Measurements from ENCODE around the gene EFNA2. TPM values are rescaled to one million over a fixed set of nuclear protein-coding genes. Genes with fewer than 3 reads are reported as not detected.

The EFNA2 gene
- polyA plus RNA-seq, 3 donors: not detected

GRCh38 chr19:1275976-1276627, 9.6 kb upstream of the EFNA2 start:
- H3K4me2 ChIP-seq (replicated peaks; ENCODE audit: extremely low read depth, low read length, poor library complexity, severe bottlenecking): peak overlapping the region; percentile 92
- peaks cover 51 to 59% of the 10 kb centered on the region in 2 donors for H3K4me1 ChIP-seq (ENCODE audit: control insufficient read depth in 1 of 2, insufficient read depth in 2 of 2, low read length in 2 of 2)
- 2% methylated on average over 37 of the region's 43 CpGs for WGBS (ENCODE audit: insufficient coverage)
- Mint-ChIP-seq H3K36me3 (peaks cover 46 to 71% of the 10 kb centered on the region in 2 donors), H3K4me1 (peaks cover 48% of the 10 kb centered on the region), H3K27ac (peak overlapping the region; percentile 81 to 93 (median 90)), H3K27me3 (ENCODE audit: low read depth in 3 of 3) (no peaks in the 10 kb centered on the region), H3K9me3 (peaks cover 0 to 2% (median 0%) of the 10 kb centered on the region in 7 donors), H3K4me3 (peak overlapping the region; percentile 65 to 71)
- H3K4me3 ChIP-seq (replicated peaks in 1 of 3; ENCODE audit: low read depth in 2 of 3, low read length in 3 of 3): peak overlapping the region; percentile 59 to 81 (median 71)
- peaks cover 63% of the 10 kb centered on the region for H4K20me1 ChIP-seq (ENCODE audit: insufficient read depth, low read length)
- peak overlapping the region; percentile 90 for H3K9ac ChIP-seq (ENCODE audit: insufficient read depth, low read length, poor library complexity, severe bottlenecking)
- peaks cover 51% of the 10 kb centered on the region for H3K79me2 ChIP-seq (ENCODE audit: insufficient read depth, low read length)
- peaks cover 48 to 52% of the 10 kb centered on the region in 2 donors for H3K36me3 ChIP-seq (replicated peaks in 1 of 2; ENCODE audit: control insufficient read depth in 1 of 2, insufficient read depth in 2 of 2, low read length in 2 of 2)
- H3K27ac ChIP-seq (ENCODE audit: low read depth in 1 of 2, low read length in 2 of 2): peak overlapping the region; percentile 85 to 89
- no peaks in the 10 kb centered on the region for H3K9me3 ChIP-seq (replicated peaks in 1 of 2; ENCODE audit: control insufficient read depth in 1 of 2, insufficient read depth in 1 of 2, low read length in 2 of 2)
- no peak for DNase-seq
- TF ChIP-seq, protein P1, sequence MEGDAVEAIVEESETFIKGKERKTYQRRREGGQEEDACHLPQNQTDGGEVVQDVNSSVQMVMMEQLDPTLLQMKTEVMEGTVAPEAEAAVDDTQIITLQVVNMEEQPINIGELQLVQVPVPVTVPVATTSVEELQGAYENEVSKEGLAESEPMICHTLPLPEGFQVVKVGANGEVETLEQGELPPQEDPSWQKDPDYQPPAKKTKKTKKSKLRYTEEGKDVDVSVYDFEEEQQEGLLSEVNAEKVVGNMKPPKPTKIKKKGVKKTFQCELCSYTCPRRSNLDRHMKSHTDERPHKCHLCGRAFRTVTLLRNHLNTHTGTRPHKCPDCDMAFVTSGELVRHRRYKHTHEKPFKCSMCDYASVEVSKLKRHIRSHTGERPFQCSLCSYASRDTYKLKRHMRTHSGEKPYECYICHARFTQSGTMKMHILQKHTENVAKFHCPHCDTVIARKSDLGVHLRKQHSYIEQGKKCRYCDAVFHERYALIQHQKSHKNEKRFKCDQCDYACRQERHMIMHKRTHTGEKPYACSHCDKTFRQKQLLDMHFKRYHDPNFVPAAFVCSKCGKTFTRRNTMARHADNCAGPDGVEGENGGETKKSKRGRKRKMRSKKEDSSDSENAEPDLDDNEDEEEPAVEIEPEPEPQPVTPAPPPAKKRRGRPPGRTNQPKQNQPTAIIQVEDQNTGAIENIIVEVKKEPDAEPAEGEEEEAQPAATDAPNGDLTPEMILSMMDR (IDR thresholded peaks at IDR 0.05): no peak
- intact Hi-C loops (cut with micrococcal nuclease): loop anchor here (5.0 kb wide), 2 partner anchors 81 to 106 kb away; partner anchors contain the start of gene NDUFS7 (in 2 of the 2)
- no peaks in the 10 kb centered on the region for H3K27me3 ChIP-seq (ENCODE audit: control insufficient read depth in 2 of 2, insufficient read depth in 2 of 2, low read length in 2 of 2)
- peak overlapping the region; percentile 77 for H2AFZ ChIP-seq (ENCODE audit: insufficient read depth, low read depth, low read length, poor library complexity, severe bottlenecking)

DNA sequence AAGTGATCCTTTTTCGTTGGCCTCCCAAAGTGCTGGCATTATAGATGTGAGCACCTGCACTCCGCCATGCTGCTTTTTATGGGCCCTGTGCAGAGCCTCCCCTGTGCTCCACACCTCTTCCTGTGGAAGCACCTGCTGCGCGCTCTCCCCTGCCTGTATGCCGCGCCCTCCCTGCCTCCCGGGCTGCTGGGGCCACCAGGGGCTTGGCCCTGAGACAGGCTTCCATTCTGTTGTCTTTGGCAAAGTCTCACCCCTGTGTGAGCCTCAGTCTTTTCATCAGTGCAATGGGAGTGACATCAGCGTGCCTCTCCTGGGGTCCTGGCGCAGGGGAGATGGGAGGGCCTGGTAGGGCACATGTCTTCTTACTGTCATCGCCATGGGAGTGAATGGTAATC, 9.0 kb upstream of the EFNA2 start:
- Histone ChIP-seq H3K4me3 (replicated peaks in 1 of 3; ENCODE audit: low read depth in 2 of 3, low read length in 3 of 3) (peak overlapping the region in 2 of 3 experiments; percentile 71 to 81), H3K36me3 (replicated peaks in 1 of 2; ENCODE audit: control insufficient read depth in 1 of 2, insufficient read depth in 2 of 2, low read length in 2 of 2) (peaks cover 43 to 47% of the 10 kb centered on the region in 2 donors), H3K27me3 (ENCODE audit: control insufficient read depth in 2 of 2, insufficient read depth in 2 of 2, low read length in 2 of 2) (no peaks in the 10 kb centered on the region), H3K4me1 (ENCODE audit: control insufficient read depth in 1 of 2, insufficient read depth in 2 of 2, low read length in 2 of 2) (peaks cover 45 to 54% of the 10 kb centered on the region in 2 donors), H2AFZ (ENCODE audit: insufficient read depth, low read depth, low read length, poor library complexity, severe bottlenecking) (peak overlapping the region; percentile 77), H3K27ac (ENCODE audit: low read depth in 1 of 2, low read length in 2 of 2) (peak overlapping the region in 1 of 2 donors; percentile 89), H3K9ac (ENCODE audit: insufficient read depth, low read length, poor library complexity, severe bottlenecking) (peak overlapping the region; percentile 90), H3K4me2 (replicated peaks; ENCODE audit: extremely low read depth, low read length, poor library complexity, severe bottlenecking) (peak overlapping the region; percentile 92), H4K20me1 (ENCODE audit: insufficient read depth, low read length) (peaks cover 58% of the 10 kb centered on the region), H3K9me3 (replicated peaks in 1 of 2; ENCODE audit: control insufficient read depth in 1 of 2, insufficient read depth in 1 of 2, low read length in 2 of 2) (no peaks in the 10 kb centered on the region), H3K79me2 (ENCODE audit: insufficient read depth, low read length) (peaks cover 46% of the 10 kb centered on the region)
- whole genome bisulfite sequencing (ENCODE audit: insufficient coverage): 44% methylated on average over 10 of the region's 10 CpGs
- intact Hi-C loops (cut with micrococcal nuclease): loop anchor here (5.0 kb wide), 2 partner anchors 81 to 106 kb away; partner anchors contain the start of gene NDUFS7 (in 2 of the 2)
- Mint-ChIP-seq H3K4me3 (peak overlapping the region; percentile 65 to 71), H3K27me3 (ENCODE audit: low read depth in 3 of 3) (no peaks in the 10 kb centered on the region), H3K36me3 (peaks cover 41 to 65% of the 10 kb centered on the region in 2 donors), H3K27ac (peak overlapping the region; percentile 54 to 85 (median 80)), H3K4me1 (peaks cover 43% of the 10 kb centered on the region), H3K9me3 (peaks cover 0 to 2% (median 0%) of the 10 kb centered on the region in 7 donors)
- DNase-seq: no peak
- TF ChIP-seq, protein P1 (IDR thresholded peaks at IDR 0.05): no peak

Measured in CD14-positive monocyte (primary cell).